B cell (primary cell): Measurements from ENCODE around the gene CXCL10. TPM values are rescaled to one million over a fixed set of nuclear protein-coding genes. Genes with fewer than 3 reads are reported as not detected.
A peak's percentile ranks its signal among the peaks of the same experiment; 100 is the strongest.

Experiments
- ATAC-seq: fragments of 200-7000 bp; cut with Tn5 transposase; one replicate; pipeline ENCODE4 v1.10.0; 2021; ENCODE audit warnings: low read depth, mild to moderate bottlenecking, moderate number of reproducible peaks, moderate library complexity
- CTCF ChIA-PET: fragments of 350-600 bp; sonication (Branson Sonifier 250); formaldehyde crosslinking; loops from one replicate; lab custom pipeline; 2021; ENCODE audit warnings: antibody characterized with exemption, inconsistent platforms; lab: Charles Lee
- POLR2A ChIA-PET: fragments of 350-600 bp; sonication (Branson Sonifier 250); formaldehyde crosslinking; loops from one replicate; lab custom pipeline; 2021; ENCODE audit warnings: antibody characterized with exemption; lab: Charles Lee
- DNase-seq: peaks from one replicate; pipeline ENCODE4 v3.0.0; 2013
- H2AFZ ChIP-seq: 2 replicates; pipeline ENCODE4 v1.6.1; 2012; ENCODE audit warnings: mild to moderate bottlenecking, low read depth, low read length; ENCODE audit not compliant: insufficient read depth, poor library complexity, severe bottlenecking
- H3K27ac ChIP-seq, 2 donors: 1 replicate in 1 of 2; 2 replicates in 1 of 2; pipeline ENCODE4 v1.5.1; 2012 to 2013; ENCODE audit warnings: low read length in 2 of 2, mild to moderate bottlenecking in 2 of 2, moderate library complexity in 1 of 2
- H3K27me3 ChIP-seq, 4 experiments: fragments of 200-600 bp in 1 of 4; sonication (generic) in 1 of 4; replicated peaks in 1 of 4; 1 replicate in 2 of 4; 2 replicates in 2 of 4; pipeline versions ENCODE4 v1.6.1 to v1.7.0; 2013 to 2016; ENCODE audit warnings: low read length in 3 of 4, mild to moderate bottlenecking in 2 of 4, mixed read lengths in 1 of 4, moderate library complexity in 1 of 4; ENCODE audit not compliant: insufficient read depth in 4 of 4, control insufficient read depth in 3 of 4; ENCODE audit errors: control extremely low read depth in 1 of 4
- H3K36me3 ChIP-seq, 2 experiments: replicated peaks in 1 of 2; 1 replicate in 1 of 2; 2 replicates in 1 of 2; pipeline versions ENCODE4 v1.6.1 to v1.7.1; 2013; ENCODE audit warnings: low read length in 1 of 2; ENCODE audit not compliant: insufficient read depth in 2 of 2, control insufficient read depth in 1 of 2; ENCODE audit errors: control extremely low read depth in 1 of 2, extremely low read depth in 1 of 2
- H3K4me1 ChIP-seq, 2 donors: fragments of 200-600 bp in 1 of 2; sonication (generic) in 1 of 2; 1 replicate in 1 of 2; 2 replicates in 1 of 2; pipeline versions ENCODE4 v1.5.1 to v1.6.1; 2013 to 2017; ENCODE audit warnings: low read length in 2 of 2; ENCODE audit not compliant: control insufficient read depth in 2 of 2, insufficient read depth in 2 of 2
- H3K4me2 ChIP-seq: replicated peaks from 2 replicates; pipeline ENCODE3; 2012; ENCODE audit warnings: mild to moderate bottlenecking, low read depth, low read length; ENCODE audit not compliant: poor library complexity, severe bottlenecking
- H3K4me3 ChIP-seq, 5 experiments: fragments of 200-600 bp in 1 of 5; sonication (generic) in 1 of 5; 1 replicate in 3 of 5; 2 replicates in 2 of 5; pipeline versions ENCODE4 v1.5.1 to v1.7.0; 2011 to 2016; ENCODE audit warnings: low read length in 4 of 5, mild to moderate bottlenecking in 4 of 5, low read depth in 2 of 5, control low read depth in 1 of 5, moderate library complexity in 1 of 5; ENCODE audit not compliant: insufficient read depth in 1 of 5; ENCODE audit errors: control extremely low read depth in 1 of 5, extremely low read depth in 1 of 5
- H3K79me2 ChIP-seq: fragments of 200-600 bp; sonication (generic); one replicate; pipeline ENCODE4 v1.6.0; 2016; ENCODE audit warnings: low read length; ENCODE audit not compliant: control insufficient read depth, insufficient read depth
- H3K9ac ChIP-seq: fragments of 200-600 bp; sonication (generic); 2 replicates; pipeline ENCODE4 v1.6.1; 2017; ENCODE audit warnings: mild to moderate bottlenecking, low read length, moderate library complexity
- H3K9me3 ChIP-seq, 3 donors: one replicate each; pipeline versions ENCODE4 v1.6.1 to v1.7.1; 2013; ENCODE audit warnings: low read length in 2 of 3; ENCODE audit not compliant: control insufficient read depth in 2 of 3, insufficient read depth in 1 of 3; ENCODE audit errors: control extremely low read depth in 1 of 3
- H4K20me1 ChIP-seq: 2 replicates; pipeline ENCODE4 v1.6.0; 2012; ENCODE audit warnings: mild to moderate bottlenecking, low read length; ENCODE audit not compliant: insufficient read depth, control insufficient read depth, poor library complexity, severe bottlenecking
- H3K27ac Mint-ChIP-seq: one replicate; pipeline ENCODE4 v1.8.0; 2021; ENCODE audit warnings: mixed read lengths
- H3K27me3 Mint-ChIP-seq: one replicate; pipeline ENCODE4 v1.8.0; 2021; ENCODE audit warnings: mixed read lengths
- H3K4me1 Mint-ChIP-seq: one replicate; pipeline ENCODE4 v1.8.0; 2021; ENCODE audit warnings: mixed read lengths
- H3K4me3 Mint-ChIP-seq: one replicate; pipeline ENCODE4 v1.8.0; 2021; ENCODE audit warnings: mixed read lengths
- H3K9me3 Mint-ChIP-seq: one replicate; pipeline ENCODE4 v1.8.0; 2022; ENCODE audit warnings: mixed read lengths; ENCODE audit not compliant: insufficient read depth
- EZH2 ChIP-seq: IDR thresholded peaks from 2 replicates; pipeline ENCODE4 v1.6.1; 2012; ENCODE audit warnings: borderline replicate concordance, low read depth, mild to moderate bottlenecking, moderate library complexity, low read length; ENCODE audit not compliant: insufficient read depth, poor library complexity, severe bottlenecking
- WGBS: methylation state at CpG from one replicate; pipeline ENCODE4 v1.1.5; 2013; ENCODE audit warnings: missing lambda C conversion rate; ENCODE audit not compliant: insufficient coverage; 5-methylcytosine and 5-hydroxymethylcytosine counted together
- intact Hi-C: fragments of 100-400 bp; cut with micrococcal nuclease; formaldehyde crosslinking; loops from one replicate; pipeline ENCODE4 v1.10.0; 2022
- polyA plus RNA-seq: library from polyadenylated mRNA; depleted of rRNA; stranded (reverse); fragments of >200 nt; gene quantifications from 2 replicates; pipeline ENCODE4 v1.2.3, GENCODE V29; 2012
- total RNA-seq, 2 donors: library from RNA; stranded (reverse); fragments of 120-200 nt in 1 of 2; gene quantifications; 1 replicate in 1 of 2; 2 replicates in 1 of 2; pipeline versions ENCODE4 v1.2.3 to v1.2.4, GENCODE V29; 2013 to 2022
- TF ChIP-seq, protein P1 (sequence below): fragments of 200-600 bp; IDR thresholded peaks from one replicate; pipeline ENCODE4 v1.8.0; 2022; ENCODE audit warnings: antibody characterized with exemption, mild to moderate bottlenecking

The CXCL10 gene
- total and polyA plus RNA-seq, 2 donors (not counting 1 experiment from before 2014, with no cell fraction given): 0.07 TPM; not detected in 1

DNA sequence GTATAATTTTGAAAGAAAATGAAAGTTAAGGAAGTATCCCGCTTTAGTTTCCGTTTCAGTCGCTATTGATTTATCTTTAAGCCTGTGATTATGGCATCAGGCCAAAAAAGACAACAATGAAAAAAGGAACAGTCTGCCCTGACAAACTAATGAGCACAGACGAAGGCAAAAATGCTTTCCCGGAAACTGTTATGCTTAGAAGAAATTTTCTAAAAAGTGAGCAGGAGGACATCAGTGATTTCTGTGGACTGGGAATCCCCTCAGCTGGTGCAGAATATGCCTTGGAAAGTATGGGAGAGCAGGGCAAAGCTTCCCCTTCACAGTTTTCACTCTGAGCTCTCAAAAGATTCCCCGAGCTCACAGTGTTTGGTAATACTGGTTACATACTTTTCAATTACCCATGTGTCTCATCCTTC is 5.1 kb upstream of the CXCL10 start:
- Mint-ChIP-seq H3K4me3 (peak overlapping the region; percentile 30), H3K27ac (no peak overlapping the region), H3K27me3 (no peaks in the 10 kb centered on the region), H3K9me3 (no peaks in the 10 kb centered on the region), H3K4me1 (peaks cover 24% of the 10 kb centered on the region)
- intact Hi-C loops: no loop called here
- Histone ChIP-seq H3K9me3 (no peaks in the 10 kb centered on the region), H4K20me1 (no peaks in the 10 kb centered on the region), H3K36me3 (no peaks in the 10 kb centered on the region), H3K4me2 (peak overlapping the region; percentile 44), H3K4me3 (peak overlapping the region in 3 of 5 experiments; percentile 5 to 16 (median 6)), H3K4me1 (peaks cover 17 to 20% of the 10 kb centered on the region in 2 donors), H3K27ac (no peak overlapping the region), H3K27me3 (no peaks in the 10 kb centered on the region), H3K9ac (peak overlapping the region; percentile 34), H3K79me2 (no peaks in the 10 kb centered on the region), H2AFZ (peak overlapping the region; percentile 63)
- TF ChIP-seq, protein P1, sequence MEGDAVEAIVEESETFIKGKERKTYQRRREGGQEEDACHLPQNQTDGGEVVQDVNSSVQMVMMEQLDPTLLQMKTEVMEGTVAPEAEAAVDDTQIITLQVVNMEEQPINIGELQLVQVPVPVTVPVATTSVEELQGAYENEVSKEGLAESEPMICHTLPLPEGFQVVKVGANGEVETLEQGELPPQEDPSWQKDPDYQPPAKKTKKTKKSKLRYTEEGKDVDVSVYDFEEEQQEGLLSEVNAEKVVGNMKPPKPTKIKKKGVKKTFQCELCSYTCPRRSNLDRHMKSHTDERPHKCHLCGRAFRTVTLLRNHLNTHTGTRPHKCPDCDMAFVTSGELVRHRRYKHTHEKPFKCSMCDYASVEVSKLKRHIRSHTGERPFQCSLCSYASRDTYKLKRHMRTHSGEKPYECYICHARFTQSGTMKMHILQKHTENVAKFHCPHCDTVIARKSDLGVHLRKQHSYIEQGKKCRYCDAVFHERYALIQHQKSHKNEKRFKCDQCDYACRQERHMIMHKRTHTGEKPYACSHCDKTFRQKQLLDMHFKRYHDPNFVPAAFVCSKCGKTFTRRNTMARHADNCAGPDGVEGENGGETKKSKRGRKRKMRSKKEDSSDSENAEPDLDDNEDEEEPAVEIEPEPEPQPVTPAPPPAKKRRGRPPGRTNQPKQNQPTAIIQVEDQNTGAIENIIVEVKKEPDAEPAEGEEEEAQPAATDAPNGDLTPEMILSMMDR: no peak
- TF ChIP-seq EZH2: no peak
- ATAC-seq: no peak
- CTCF ChIA-PET: no interaction called here
- peak; percentile 40 for DNase-seq
- POLR2A ChIA-PET: no interaction called here
- WGBS: 2% methylated on average over 4 of the region's 6 CpGs

DNA sequence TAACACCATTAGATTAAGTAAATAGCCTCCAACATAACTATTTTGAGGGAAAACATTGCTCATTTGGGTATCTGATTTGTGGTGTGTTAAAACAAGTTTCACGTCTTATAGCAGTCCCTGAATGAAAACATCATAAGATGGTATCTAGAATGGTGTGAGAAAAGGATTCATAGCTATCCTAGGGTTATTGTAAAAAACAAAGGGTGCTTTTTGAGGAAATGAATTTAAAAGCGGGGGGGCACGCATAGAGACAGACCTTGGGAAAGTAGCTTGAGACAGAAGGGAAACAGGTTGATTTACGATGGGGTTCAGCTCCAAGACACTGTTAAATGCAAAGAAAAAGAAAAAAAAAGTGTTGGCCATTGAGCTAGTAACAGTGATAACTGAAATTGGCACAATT is 768 bp upstream of the CXCL10 start:
- Histone ChIP-seq H3K4me3 (no peak overlapping the region), H3K36me3 (no peaks in the 10 kb centered on the region), H3K9me3 (no peaks in the 10 kb centered on the region), H3K4me2 (peak overlapping the region; percentile 54), H3K9ac (peak overlapping the region; percentile 10), H2AFZ (peak overlapping the region; percentile 13), H3K27me3 (no peaks in the 10 kb centered on the region), H3K4me1 (peaks cover 19 to 28% of the 10 kb centered on the region in 2 donors), H3K27ac (no peak overlapping the region), H4K20me1 (no peaks in the 10 kb centered on the region), H3K79me2 (no peaks in the 10 kb centered on the region)
- Mint-ChIP-seq H3K9me3 (peaks cover 2% of the 10 kb centered on the region), H3K27ac (no peak overlapping the region), H3K4me3 (peak overlapping the region; percentile 52), H3K4me1 (peaks cover 37% of the 10 kb centered on the region), H3K27me3 (no peaks in the 10 kb centered on the region)
- TF ChIP-seq, protein P1: no peak
- no peak for TF ChIP-seq EZH2
- ATAC-seq (no peak), DNase-seq (no peak)
- 24% methylated on average over 4 of the region's 4 CpGs for WGBS
- POLR2A ChIA-PET: no interaction called here
- CTCF ChIA-PET: interaction anchor here (1.0 to 1.3 kb wide), 2 partner anchors 27 to 66 kb away, joined by 3 to 4 read pairs; no protein-coding TSS in a partner anchor
- intact Hi-C loops: loop anchor here (5.0 kb wide), 1 partner anchor 33 kb away; no protein-coding TSS in a partner anchor
